Measurements from ENCODE around the gene ANKRD22. TPM values are rescaled to one million over a fixed set of nuclear protein-coding genes. Genes with fewer than 3 reads are reported as not detected.

The ANKRD22 gene
- total and polyA plus RNA-seq, 2 of the 8 experiments (the other 6 are each of a cell fraction or from before 2014, with no cell fraction given) = 0.68 TPM; not detected in 1

GRCh38 chr10:88810196-88810961, 41.3 kb downstream of the ANKRD22 start (continued):
- no peak for TF ChIP-seq RNF2 (IDR thresholded peaks at IDR 0.05; ENCODE audit: borderline replicate concordance, low read depth, low read length, missing control alignments, poor library complexity, severe bottlenecking)
- TF ChIP-seq RBBP5 (IDR thresholded peaks at IDR 0.05; ENCODE audit: borderline replicate concordance, low read depth, low read length) = no peak
- TF ChIP-seq CBX5 (IDR thresholded peaks at IDR 0.05; ENCODE audit: low read depth, low read length) = no peak
- no peak for TF ChIP-seq CTBP2 (IDR thresholded peaks at IDR 0.05; ENCODE audit: borderline replicate concordance, insufficient read depth, insufficient read length, low read length)
- no peak for TF ChIP-seq TAF7 (optimal IDR thresholded peaks at IDR 0.05; ENCODE audit: borderline replicate concordance, low read depth, low read length)
- TF ChIP-seq EGR1 (IDR thresholded peaks at IDR 0.05; ENCODE audit: borderline replicate concordance, low read depth, low read length) = no peak
- TF ChIP-seq KDM4A (IDR thresholded peaks at IDR 0.05; ENCODE audit: low read depth, low read length, severe bottlenecking) = no peak
